ENCODE measurements around the gene MASP1.

DNA sequence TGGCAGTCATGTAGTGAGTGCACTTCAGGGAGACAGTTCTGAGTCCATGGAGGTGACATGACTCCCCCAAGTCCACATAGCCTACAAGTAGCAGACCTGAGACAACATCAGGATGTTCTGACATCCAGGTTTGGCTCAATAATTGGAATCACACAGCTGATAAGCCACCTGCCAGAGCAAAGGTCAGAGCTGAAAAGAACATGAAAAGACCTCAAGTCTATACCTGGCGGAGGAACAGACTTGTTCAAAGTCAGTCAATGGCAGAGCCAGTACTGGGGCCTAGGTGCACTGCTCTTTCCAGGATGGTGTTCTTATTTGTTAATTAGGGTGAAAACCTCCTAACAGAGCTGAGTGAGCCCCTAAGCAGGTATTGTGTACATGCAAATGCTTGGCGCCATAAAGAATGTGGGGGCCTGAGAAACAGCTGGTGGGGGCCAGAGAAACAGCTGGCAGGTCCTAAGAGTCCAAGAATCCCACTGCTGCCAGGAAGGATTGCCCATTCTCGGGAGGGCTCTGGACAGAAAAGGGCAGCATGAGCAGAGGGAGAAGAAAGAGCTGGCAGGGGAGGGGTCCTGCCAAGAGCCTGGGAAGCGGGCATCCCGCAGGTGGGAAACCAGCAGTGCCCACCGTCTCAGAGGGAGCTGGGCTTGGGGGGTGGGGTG is 17.1 kb downstream of the MASP1 start:
- TF ChIP-seq POLR2AphosphoS5 (IDR thresholded peaks at IDR 0.05) (no peak), POLR2A (IDR thresholded peaks at IDR 0.05) (no peak), EP300 (IDR thresholded peaks at IDR 0.05) (no peak)
- TF ChIP-seq, protein P1, sequence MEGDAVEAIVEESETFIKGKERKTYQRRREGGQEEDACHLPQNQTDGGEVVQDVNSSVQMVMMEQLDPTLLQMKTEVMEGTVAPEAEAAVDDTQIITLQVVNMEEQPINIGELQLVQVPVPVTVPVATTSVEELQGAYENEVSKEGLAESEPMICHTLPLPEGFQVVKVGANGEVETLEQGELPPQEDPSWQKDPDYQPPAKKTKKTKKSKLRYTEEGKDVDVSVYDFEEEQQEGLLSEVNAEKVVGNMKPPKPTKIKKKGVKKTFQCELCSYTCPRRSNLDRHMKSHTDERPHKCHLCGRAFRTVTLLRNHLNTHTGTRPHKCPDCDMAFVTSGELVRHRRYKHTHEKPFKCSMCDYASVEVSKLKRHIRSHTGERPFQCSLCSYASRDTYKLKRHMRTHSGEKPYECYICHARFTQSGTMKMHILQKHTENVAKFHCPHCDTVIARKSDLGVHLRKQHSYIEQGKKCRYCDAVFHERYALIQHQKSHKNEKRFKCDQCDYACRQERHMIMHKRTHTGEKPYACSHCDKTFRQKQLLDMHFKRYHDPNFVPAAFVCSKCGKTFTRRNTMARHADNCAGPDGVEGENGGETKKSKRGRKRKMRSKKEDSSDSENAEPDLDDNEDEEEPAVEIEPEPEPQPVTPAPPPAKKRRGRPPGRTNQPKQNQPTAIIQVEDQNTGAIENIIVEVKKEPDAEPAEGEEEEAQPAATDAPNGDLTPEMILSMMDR (IDR thresholded peaks at IDR 0.05), result no peak
